ENCODE results near the gene TMC5. TPM values are rescaled to one million over a fixed set of nuclear protein-coding genes. Genes with fewer than 3 reads are reported as not detected.
A peak's percentile ranks its signal among the peaks of the same experiment; 100 is the strongest.

TMC5 gene
- total and polyA plus RNA-seq, 2 of the 13 experiments (the other 11 are each of a cell fraction or from before 2014, with no cell fraction given): 0.09 to 0.41 TPM

GRCh38 chr16:19524616-19525384 lies 107.1 kb downstream of the TMC5 start (continued):
- no peak for TF ChIP-seq ZNF839 (CRISPR knock-in tag; IDR thresholded peaks at IDR 0.05; ENCODE audit: borderline replicate concordance)
- no peak for TF ChIP-seq ZNF674 (CRISPR knock-in tag; IDR thresholded peaks at IDR 0.05; ENCODE audit: low read depth)
- no peak for TF ChIP-seq KAT8 (CRISPR knock-in tag; IDR thresholded peaks at IDR 0.05)
- no peak for TF ChIP-seq ZSCAN20 (CRISPR knock-in tag; IDR thresholded peaks at IDR 0.05; ENCODE audit: borderline replicate concordance)
- no peak for TF ChIP-seq ZNF605 (CRISPR knock-in tag; IDR thresholded peaks at IDR 0.05)
- TF ChIP-seq ZBTB34 (CRISPR knock-in tag; IDR thresholded peaks at IDR 0.05): no peak
- TF ChIP-seq, protein P1, sequence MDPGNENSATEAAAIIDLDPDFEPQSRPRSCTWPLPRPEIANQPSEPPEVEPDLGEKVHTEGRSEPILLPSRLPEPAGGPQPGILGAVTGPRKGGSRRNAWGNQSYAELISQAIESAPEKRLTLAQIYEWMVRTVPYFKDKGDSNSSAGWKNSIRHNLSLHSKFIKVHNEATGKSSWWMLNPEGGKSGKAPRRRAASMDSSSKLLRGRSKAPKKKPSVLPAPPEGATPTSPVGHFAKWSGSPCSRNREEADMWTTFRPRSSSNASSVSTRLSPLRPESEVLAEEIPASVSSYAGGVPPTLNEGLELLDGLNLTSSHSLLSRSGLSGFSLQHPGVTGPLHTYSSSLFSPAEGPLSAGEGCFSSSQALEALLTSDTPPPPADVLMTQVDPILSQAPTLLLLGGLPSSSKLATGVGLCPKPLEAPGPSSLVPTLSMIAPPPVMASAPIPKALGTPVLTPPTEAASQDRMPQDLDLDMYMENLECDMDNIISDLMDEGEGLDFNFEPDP (CRISPR knock-in tag; conservative IDR thresholded peaks at IDR 0.05): 0 out of 2 replicates have a peak, but pooled peaks have one; percentile 23
- TF ChIP-seq CENPT (CRISPR knock-in tag; IDR thresholded peaks at IDR 0.05; ENCODE audit: low read depth): no peak
- no peak for TF ChIP-seq RBM22 (optimal IDR thresholded peaks at IDR 0.05; ENCODE audit: low read length)
- no peak for TF ChIP-seq DNMT3B (CRISPR knock-in tag; conservative IDR thresholded peaks at IDR 0.05)
- TF ChIP-seq ZNF766 (CRISPR knock-in tag; IDR thresholded peaks at IDR 0.05; ENCODE audit: borderline replicate concordance): no peak
- TF ChIP-seq CSRNP1 (CRISPR knock-in tag; IDR thresholded peaks at IDR 0.05): no peak
- no peak for TF ChIP-seq ZNF501 (CRISPR knock-in tag; IDR thresholded peaks at IDR 0.05)
- TF ChIP-seq MBD4 (IDR thresholded peaks at IDR 0.05; ENCODE audit: borderline replicate concordance, low read length): no peak
- TF ChIP-seq, protein P2, sequence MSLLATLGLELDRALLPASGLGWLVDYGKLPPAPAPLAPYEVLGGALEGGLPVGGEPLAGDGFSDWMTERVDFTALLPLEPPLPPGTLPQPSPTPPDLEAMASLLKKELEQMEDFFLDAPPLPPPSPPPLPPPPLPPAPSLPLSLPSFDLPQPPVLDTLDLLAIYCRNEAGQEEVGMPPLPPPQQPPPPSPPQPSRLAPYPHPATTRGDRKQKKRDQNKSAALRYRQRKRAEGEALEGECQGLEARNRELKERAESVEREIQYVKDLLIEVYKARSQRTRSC (CRISPR knock-in tag; IDR thresholded peaks at IDR 0.05; ENCODE audit: low read depth): no peak
- TF ChIP-seq PRPF4 (IDR thresholded peaks at IDR 0.05; ENCODE audit: low read depth, low read length, poor library complexity, severe bottlenecking): peak; percentile 46
- no peak for TF ChIP-seq KDM5A (IDR thresholded peaks at IDR 0.05; ENCODE audit: borderline replicate concordance, low read length)
- TF ChIP-seq ZNF550 (CRISPR knock-in tag; IDR thresholded peaks at IDR 0.05; ENCODE audit: borderline replicate concordance): no peak
- TF ChIP-seq ZNF878 (CRISPR knock-in tag; IDR thresholded peaks at IDR 0.05): no peak
- TF ChIP-seq HCFC1 (IDR thresholded peaks at IDR 0.05; ENCODE audit: low read depth, low read length): no peak
- TF ChIP-seq, protein P3, sequence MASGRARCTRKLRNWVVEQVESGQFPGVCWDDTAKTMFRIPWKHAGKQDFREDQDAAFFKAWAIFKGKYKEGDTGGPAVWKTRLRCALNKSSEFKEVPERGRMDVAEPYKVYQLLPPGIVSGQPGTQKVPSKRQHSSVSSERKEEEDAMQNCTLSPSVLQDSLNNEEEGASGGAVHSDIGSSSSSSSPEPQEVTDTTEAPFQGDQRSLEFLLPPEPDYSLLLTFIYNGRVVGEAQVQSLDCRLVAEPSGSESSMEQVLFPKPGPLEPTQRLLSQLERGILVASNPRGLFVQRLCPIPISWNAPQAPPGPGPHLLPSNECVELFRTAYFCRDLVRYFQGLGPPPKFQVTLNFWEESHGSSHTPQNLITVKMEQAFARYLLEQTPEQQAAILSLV (CRISPR knock-in tag; IDR thresholded peaks at IDR 0.05; ENCODE audit: borderline replicate concordance): no peak
